GM18526 (cell line): Measurements from ENCODE around the gene SEPTIN3.

Source experiments
- POLR2A ChIP-seq: IDR thresholded peaks from 3 replicates; pipeline ENCODE4 v1.6.1; 2011; ENCODE audit not compliant: insufficient read length; ENCODE audit errors: extremely low read depth

SEPTIN3 gene

DNA sequence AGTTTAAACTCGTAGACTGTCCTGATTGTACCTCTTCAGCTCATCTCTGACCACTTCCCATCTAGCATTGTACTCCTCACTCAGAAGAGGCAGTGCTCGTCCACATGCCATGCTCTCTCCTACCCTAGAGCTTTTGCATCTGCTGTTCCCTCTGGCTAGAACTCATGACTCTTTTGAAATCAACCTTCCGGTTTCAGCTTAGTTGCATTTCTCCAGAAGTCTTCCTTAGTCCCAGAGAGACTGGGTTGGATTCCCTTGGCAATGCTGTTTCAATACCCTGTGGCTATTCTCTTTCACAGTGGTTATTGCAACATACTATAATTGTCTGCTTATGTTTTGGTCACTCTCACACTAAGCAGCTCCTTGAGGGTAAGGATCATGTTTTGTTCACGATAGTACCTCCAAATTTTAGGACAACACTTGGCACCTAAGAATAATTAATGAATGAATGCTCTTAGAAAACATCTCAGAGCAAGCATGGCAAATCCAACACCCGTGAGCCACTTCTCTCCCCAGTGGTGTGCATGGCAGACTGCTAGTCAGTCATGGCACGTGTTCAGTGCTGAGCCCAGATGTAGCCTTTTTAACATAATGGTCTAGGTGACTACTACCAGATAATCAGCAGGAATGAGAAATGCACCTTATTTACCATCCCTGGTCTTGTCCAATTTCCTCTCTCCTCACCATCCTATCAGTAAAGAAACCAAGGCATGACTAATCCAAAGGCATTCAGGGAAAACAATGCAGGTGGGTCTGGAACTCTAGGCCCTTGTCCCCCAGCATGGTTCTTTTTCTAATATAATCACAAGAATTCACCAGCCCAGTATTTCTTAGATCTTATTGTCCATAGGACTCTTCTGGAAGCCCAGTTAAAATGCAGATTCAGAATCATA, 14.5 kb downstream of the SEPTIN3 start:
- no peak for TF ChIP-seq POLR2A

DNA sequence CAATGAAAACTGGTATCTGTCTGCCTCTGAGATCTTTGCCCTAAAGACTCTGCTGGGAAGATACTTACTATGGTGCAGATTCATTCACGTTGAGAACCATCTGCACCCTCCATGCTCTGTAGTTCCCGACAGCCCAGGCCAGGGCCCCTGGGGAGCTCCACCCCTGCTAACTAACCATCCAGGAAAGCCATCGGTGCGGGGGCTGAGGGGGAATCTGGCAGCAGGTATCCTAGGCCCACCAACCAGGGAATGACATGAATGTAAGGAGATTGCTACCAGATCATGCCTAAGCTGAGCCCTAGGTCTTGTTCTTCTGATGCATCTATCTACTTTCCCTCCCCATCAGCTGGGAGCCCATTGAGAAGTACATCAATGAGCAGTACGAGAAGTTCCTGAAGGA, 18.0 kb downstream of the SEPTIN3 start:
- no peak for TF ChIP-seq POLR2A

GRCh38 chr22:41989246-41989645, 20.0 kb downstream of the SEPTIN3 start:
- TF ChIP-seq POLR2A = no peak

DNA sequence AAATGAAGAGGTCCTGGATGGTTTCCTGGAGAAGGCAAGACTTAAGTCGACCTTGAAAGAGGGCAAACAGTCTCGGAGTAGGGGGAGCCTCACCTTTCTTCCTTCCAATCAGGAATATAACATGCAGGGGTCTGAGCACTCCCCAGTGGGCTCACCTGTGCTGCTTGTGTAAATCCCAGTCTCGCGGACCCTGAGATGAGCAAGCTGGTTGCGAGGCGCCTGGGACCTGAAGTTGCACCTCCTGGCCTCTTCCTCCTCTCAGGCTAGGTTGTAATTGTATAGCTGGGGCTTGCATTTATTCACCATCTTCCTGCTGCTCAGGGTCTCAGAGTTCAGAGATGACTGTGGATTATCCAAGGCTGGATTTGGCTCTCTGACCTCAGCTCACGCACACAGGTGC, 21.9 kb downstream of the SEPTIN3 start:
- TF ChIP-seq POLR2A = no peak

DNA sequence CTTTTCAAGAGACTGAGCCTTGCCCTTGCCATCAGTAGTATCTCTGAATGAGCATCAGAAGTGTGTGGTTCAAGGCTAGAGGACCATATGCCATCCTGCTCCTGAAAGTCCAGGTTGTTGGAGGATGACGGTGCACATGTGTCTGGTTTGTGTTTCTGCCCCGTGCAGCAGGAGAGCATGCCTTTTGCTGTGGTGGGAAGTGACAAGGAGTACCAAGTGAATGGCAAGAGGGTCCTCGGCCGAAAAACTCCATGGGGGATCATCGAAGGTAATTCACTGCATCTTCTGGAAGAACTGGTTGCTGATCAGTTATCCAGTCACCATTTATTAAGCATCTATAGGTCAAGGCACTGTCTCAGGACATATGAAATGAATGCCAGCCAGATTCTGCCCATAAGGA, 23.3 kb downstream of the SEPTIN3 start:
- no peak for TF ChIP-seq POLR2A

DNA sequence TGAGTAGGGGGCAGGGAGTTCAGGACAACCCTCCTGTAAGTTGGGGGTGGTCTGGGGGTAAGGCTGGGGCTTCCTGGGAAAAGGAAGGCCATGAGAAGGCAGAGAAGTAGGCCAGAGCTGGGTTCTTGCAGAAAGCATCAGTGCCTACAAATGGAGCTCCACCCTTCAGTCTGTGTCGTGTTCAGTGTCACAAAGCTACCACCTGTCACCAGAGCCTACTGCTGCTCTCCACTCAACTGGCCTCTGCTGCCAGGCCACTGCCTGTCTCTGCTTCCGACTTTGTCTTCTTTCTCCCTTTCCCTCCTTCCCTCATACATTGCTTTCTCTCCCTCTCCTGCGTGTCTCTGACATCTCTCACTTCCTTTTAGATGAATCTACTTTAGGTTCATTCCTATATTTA, 26.0 kb downstream of the SEPTIN3 start:
- TF ChIP-seq POLR2A = no peak

DNA sequence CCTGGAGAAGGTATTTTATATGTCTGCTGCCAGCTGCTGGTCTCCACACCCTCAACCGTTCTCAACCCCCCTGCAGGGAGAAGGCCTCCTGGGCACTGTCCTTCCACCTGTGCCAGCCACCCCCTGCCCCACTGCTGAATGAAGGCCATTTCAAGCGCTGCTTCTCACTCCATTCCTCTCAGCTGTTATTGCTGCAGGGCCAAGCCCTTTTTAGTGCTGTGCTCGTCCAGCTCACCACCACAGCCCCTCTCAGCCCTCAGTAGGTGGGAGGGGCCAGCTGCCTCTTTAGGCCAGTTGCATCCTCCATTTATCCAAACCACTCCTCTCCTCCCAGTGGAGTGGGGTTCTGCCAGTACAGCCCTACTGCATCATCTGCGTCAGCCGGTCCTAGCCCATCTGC, 27.6 kb downstream of the SEPTIN3 start:
- no peak for TF ChIP-seq POLR2A

GRCh38 chr22:41998361-41999261, 29.4 kb downstream of the SEPTIN3 start, which contains the start of gene WBP2NL:
Gene WBP2NL, plus strand, starts transcription at chr22:41998788. Its CDS starts 31 bp downstream, at chr22:41998819.
- TF ChIP-seq POLR2A = peak; percentile 62

GRCh38 chr22:42000466-42000865, 31.2 kb downstream of the SEPTIN3 start:
- no peak for TF ChIP-seq POLR2A

GRCh38 chr22:42001121-42001520, 31.9 kb downstream of the SEPTIN3 start:
- no peak for TF ChIP-seq POLR2A

DNA sequence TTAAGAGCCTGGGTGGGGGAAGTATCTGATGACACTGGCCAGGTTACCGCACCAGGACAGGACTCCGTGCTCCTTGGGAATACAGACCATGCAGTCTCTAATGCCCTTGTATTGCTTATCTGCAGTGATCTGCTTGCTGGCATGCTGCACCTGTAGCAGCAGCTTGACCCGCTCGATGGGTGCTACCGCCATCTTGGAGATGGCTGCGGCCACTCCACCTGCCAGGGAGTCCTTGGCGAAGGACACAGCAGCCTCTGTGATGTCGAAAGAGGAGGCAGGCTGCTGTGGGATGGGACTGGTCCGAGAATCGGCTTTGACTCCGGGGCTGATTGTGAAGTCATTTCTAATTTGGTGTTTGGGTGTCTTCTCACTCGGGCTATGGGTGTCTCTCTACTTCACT, 32.5 kb downstream of the SEPTIN3 start:
- TF ChIP-seq POLR2A = no peak

- no peak for TF ChIP-seq POLR2A
Observed at GRCh38 chr22:42007922-42008321, 38.7 kb downstream of the SEPTIN3 start.

DNA sequence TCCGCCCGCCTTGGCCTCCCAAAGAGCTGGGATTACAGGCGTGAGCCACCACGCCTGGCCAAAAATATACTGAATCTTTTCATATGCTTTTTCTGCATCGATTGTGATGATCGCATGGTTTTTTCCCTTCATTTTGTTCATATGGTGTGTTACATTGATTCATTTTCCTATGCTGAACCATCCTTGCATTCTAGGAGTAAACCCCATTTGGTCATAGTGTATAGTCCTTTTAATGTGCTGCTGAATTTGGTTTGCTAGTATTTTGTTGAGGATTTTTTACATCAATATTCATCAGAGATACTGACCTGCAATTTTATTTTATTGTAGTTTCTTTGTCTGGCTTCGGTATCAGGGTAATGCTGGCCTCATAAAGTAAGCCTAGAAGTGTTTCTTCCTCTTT, 41.5 kb downstream of the SEPTIN3 start:
- no peak for TF ChIP-seq POLR2A

DNA sequence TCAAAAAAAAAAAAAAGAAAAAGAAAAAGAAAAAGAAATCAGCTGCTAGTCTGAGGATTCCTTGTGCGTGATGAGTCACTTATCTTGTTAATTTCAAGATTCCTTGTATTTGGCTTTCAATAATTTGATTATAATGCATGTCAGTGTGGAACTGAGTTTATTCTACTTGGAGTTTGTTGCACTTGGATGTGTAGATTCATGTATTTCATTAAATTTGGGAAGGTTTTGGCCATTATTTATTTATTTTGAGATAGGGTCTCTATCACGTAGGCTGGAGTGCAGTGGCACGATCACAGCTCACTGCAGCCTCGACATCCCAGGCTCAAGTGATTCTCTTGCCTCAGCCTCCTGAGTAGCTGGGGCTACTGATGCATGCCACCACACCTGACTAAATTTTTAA, 44.1 kb downstream of the SEPTIN3 start:
- TF ChIP-seq POLR2A = no peak

- no peak for TF ChIP-seq POLR2A
Observed at GRCh38 chr22:42016111-42016510, 46.9 kb downstream of the SEPTIN3 start.

- TF ChIP-seq POLR2A = no peak
Observed at GRCh38 chr22:42018224-42018623, 49.0 kb downstream of the SEPTIN3 start.
